Stimulated activated CD8-positive, alpha-beta memory T cell treated with anti-CD3 and anti-CD28 coated beads, Interleukin-15, amount 100 ng/mL, for 48 hours (primary cell): ENCODE results near the gene MSH2.
"Not testable (repeated sequence)": the region's sequence is repeated elsewhere in the genome, so short reads cannot be mapped to it uniquely, and the experiment has no call there.

Experiments
- DNase-seq, 2 donors: peaks; one replicate each; pipeline ENCODE4 v3.0.0-alpha.2; 2020; ENCODE audit warnings: low read depth in 2 of 2

The MSH2 gene

GRCh38 chr2:47483191-47483590 lies 80.2 kb downstream of the MSH2 start:
- no peak for DNase-seq

DNA sequence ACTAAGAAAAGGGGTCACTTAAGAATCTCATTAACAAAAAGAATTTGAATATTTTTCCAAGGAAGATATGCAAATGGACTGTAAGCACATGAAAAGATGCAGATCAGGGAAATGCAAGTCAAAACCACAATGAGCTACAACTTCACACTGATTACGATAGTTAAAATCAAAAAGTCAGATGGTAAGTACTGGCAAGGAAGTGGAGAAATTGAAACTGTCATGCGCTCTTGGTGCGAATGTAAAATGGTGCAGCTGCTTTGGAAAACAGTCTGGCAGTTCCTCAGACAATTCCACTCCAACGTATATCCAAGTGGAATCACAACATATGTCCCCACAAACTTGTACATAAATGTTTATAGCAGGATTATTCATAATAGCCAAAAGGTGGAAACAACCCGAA lies 81.4 kb downstream of the MSH2 start:
- no peak for DNase-seq

DNA sequence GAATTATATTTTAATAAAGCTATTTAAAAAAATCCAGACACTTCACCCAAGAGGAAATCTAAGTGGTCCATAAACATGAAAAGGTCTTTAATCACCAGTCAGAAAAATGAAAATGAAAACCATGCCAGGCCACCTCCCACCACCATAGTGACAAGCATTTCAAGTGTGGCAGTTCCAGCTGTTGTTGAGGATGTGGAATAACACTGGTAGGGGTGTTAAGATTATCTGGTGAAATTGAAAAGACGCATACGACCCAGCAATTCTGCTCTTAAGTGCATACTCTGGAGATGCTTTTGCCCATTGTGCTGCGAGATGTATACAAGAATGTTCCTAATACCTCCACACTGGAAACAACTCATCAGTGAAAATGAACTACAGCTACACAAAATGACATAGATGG lies 82.2 kb downstream of the MSH2 start:
- DNase-seq: no peak

DNA sequence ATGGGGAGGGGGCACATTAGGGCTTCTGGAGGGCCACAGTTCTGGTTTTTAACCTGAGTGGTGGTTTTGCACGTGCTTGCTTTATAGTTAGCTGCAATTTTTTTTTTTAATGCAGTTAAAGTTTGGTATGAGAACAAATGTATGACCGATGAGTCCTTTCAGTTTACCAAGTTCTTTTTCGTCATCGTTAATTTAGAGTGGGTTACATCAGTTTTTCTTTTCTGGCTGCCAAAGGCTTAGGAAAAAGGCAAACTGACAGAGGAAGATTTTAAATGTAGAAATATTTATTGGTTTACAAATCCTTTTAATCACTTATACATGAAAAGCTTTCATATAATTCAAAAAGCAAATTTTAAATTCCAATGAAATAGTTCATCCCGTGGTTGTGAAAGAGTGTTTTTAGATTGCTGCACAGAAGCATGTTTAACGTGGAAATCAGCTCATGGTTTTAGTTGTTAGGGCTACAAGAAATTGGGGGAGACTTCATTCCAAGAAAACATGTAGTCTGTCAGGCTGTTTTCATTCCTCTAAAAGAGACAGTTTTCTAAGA lies 82.9 kb downstream of the MSH2 start:
- no peak for DNase-seq

- no peak for DNase-seq
These were observed 84.0 kb downstream of the MSH2 start for GRCh38 chr2:47486841-47487497.

- no peak for DNase-seq
These were observed 84.5 kb downstream of the MSH2 start for GRCh38 chr2:47487498-47487875.

- no peak for DNase-seq
These were observed 86.1 kb downstream of the MSH2 start for GRCh38 chr2:47488870-47489584.

GRCh38 chr2:47490406-47490805 lies 87.5 kb downstream of the MSH2 start:
- DNase-seq: no peak

DNA sequence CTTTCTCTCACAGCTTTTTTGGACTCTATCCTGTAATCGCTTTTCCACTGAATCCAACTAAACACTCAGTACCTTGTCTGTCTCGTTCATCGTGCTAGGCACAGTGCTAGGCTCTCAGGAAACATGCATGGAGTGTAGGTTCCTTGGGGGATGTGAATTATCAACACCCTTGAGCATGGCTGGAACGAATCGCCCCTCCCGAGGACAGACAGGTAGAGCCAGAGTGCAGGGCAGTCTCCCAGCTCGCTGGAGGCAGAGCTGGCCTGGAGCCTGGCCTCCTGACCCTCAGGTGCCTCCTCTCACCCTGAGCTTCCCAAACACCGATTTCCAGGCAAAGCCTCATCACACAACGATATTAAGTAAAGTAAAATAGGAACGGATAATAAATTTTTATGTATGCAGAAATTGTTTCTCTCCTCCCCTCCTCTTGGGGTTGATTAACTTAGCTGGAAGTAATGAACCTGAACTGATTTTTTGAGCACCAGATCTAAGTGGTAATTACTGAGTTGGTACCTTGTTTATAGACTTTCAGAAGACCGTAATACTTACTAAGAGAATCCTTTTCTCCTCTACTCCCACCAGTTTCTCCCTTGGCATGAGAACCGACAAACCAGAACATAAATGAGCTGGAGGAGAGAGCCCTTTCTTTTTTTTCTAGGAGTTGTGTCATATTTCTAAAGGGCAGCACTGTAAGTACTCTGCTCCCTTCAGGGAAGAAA lies 90.5 kb downstream of the MSH2 start:
- no peak for DNase-seq

DNA sequence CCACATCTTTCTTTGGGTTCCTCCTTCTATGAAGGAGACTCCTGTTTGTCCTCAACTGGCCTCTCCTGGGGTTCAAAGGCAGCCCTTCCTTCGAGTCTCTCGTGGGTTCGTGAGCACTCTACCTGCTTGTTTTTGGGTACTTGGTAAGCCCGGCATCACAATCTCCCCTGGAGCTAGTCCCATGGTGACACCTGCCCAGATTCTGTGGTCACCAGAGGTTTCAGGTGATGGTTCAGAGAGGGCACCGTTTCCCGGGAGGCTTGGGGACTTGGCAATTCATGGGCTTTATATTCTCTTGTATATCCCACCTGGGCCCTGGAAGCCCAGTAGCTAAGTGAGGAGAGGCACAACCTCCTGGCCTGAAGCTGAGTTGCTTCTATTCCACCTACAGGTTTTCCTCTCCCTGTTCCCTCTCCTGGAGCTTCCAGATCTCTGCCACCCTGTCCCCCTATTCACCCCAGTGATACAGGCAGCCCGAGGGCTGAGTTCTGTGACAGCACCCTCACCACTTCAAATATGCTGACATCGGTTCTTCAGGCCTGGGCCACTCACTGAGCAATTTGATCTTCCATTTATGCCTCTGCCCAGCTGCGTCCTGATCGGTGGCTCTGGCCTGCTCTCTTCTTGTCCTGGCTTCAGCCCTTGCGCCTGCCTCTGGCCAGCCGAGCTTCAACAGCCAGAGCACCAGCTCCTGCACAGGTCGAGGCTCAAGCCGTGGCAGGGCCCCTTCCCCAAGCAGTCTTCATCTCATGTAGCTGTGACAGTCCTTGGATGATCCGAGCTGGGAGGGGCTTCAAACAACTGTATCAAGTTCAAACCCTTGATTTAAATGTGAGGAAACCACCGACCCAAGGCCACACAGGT lies 91.5 kb downstream of the MSH2 start:
- no peak for DNase-seq

- no peak for DNase-seq
These were observed 95.0 kb downstream of the MSH2 start for GRCh38 chr2:47497843-47498460.

- no peak for DNase-seq
These were observed 96.1 kb downstream of the MSH2 start for GRCh38 chr2:47499093-47499492.

GRCh38 chr2:47499621-47500309 lies 96.8 kb downstream of the MSH2 start:
- DNase-seq: no peak

DNA sequence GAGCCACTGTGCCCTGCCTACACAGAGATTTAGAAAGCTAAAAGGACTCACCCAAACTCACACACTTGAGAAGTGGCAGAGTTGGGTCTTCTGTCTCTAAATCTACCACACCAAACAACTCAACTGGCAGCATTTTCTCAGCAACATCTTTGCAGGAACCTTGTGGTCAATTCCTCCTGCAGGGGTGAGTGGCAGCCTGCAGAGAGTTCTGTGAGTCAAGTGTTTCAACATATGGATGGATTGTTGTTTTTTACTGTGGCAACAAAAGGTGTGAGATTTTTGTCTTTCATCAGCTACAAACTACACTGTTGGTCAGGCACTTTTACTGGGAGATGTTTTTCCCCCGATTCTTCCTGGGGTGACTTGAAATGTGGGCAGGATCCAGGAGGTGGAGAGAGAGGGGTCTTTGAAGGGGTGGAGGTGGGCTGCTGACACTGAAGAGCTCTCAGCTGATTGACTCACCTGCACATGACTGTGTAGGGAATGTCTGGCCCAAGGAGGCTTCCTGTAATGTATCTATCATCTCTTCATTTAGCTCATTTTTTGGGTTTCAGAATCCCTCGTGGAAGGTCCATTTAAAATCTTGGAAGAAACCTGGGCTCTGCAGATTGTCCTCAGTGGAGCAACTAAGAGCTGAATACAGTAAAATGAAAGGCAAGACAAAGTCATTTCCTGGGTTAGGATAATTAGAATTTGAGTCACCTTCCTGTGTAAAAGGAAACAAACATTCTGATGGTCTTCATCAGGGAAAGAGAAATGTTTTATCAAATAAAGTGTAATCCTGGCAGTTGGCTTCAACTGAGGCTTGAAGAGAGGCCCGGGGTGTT lies 98.6 kb downstream of the MSH2 start:
- no peak for DNase-seq

DNA sequence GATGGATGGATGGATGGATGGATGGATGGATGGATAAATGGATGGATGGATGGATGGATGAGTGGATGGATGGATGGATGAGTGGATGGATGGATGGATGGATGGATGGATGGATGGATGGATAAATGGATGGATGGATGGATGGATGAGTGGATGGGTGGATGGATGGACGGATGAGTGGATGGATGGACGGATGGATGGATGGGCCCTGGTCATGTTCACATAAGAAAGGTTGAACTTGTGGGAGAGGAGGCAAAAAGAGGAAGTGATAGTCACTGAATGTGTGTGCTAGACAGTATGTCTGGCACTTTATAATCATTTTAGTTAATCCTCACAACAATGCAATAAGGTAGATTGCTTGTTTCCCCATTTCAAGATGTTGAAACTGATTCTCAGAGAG lies 99.5 kb downstream of the MSH2 start:
- DNase-seq: not testable (repeated sequence)

DNA sequence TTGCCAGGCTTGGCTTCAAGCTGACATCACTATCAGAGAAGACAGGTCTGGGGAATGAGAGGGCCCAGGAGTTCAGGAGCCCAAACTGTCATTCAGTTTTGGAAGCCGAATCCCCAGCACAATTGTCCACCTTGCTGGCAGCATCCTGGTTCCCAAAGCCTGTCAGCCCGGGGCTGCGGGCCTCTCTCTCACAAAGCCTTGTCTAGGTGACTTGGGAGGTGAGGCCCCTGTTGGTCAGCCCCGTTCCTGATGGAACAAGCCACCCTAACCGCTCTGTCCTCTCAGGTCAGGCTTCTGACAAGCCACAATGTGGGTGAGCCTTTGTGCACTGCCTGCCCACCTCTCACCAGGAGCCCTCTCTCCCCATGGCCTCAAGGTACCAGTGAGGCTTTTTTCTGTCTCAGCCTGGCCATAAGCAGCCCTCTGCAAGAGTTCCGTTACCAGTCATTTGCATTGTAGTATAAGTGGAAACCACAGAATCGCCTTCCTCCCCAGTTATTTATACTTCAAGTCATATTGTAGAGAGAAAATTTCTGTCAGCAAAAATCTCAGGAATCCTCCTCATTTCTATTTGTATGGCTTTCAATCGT lies 100.6 kb downstream of the MSH2 start:
- no peak for DNase-seq

GRCh38 chr2:47504174-47504810 lies 101.3 kb downstream of the MSH2 start:
- DNase-seq: no peak

- no peak for DNase-seq
These were observed 103.1 kb downstream of the MSH2 start for GRCh38 chr2:47506024-47506423.

DNA sequence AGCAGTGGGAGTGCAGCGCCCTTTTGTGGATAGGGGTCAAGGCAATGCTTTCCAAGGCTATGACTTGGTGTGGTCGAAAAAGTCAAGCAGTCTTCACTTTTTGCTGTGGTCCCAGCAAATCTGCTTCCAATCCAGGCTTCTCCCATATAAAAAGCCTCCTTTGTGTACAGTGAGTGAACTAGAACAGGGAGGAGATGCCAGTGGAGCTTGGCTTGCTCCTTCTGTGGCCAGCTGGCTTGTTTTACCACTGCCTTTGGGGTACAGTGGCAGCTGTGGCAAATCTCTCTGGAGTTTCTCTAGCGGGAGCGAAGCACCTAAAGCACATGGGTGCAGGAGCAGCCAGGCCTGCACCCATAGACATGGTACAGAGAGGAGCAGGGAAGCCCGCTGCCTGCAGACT lies 103.5 kb downstream of the MSH2 start:
- DNase-seq: no peak
